HepG2 (cell line): ENCODE measurements around the gene GRM1. TPM values are rescaled to one million over a fixed set of nuclear protein-coding genes. Genes with fewer than 3 reads are reported as not detected.

Experiments
- ATAC-seq: fragments of 200-7000 bp; cut with Tn5 transposase; 3 replicates; pipeline ENCODE4 v1.9.1; 2020; ENCODE audit warnings: mild to moderate bottlenecking, moderate library complexity
- BruUV-seq: library from RNA; stranded (reverse); fragments of 400-500 nt; replicated peaks from 2 replicates; lab custom pipeline; 2021; lab: Mats Ljungman, UMichigan
- CTCF ChIA-PET: fragments of 300-600 bp; formaldehyde crosslinking; extraction: SDS; loops from one replicate; lab custom pipeline; 2021; ENCODE audit warnings: low total read pairs, inconsistent platforms, low intra/inter-chr PET ratio; lab: Yijun Ruan, JAX
- POLR2A ChIA-PET: fragments of 350-600 bp; sonication (Branson Sonifier 250); formaldehyde crosslinking; loops from one replicate; lab custom pipeline; 2020; ENCODE audit warnings: antibody characterized with exemption, inconsistent platforms; lab: Yijun Ruan, JAX
- DNase-seq: peaks from one replicate; pipeline ENCODE4 v3.0.0-alpha.2; 2015; ENCODE audit warnings: low spot score
- FAIRE-seq: peaks from 3 replicates; lab custom pipeline; 2011; peaks lifted over from hg19 to GRCh38; lab: Jason Lieb, UNC
- H2AFZ ChIP-seq: one replicate; pipeline ENCODE4 v1.6.1; 2011; ENCODE audit warnings: low read length, inconsistent platforms
- H3K27ac ChIP-seq: fragments of 300-600 bp; 3 replicates; pipeline ENCODE4 v1.8.0; 2011; ENCODE audit warnings: mixed run types, mild to moderate bottlenecking, mixed read lengths, low read length, inconsistent platforms; ENCODE audit not compliant: insufficient read depth; ENCODE audit errors: extremely low read length
- H3K27me3 ChIP-seq, 2 experiments: fragments of 200-600 bp in 1 of 2; 2 replicates in 1 of 2; 3 replicates in 1 of 2; pipeline versions ENCODE4 v1.6.0 to v1.8.0; 2011; ENCODE audit warnings: low read length in 2 of 2, mild to moderate bottlenecking in 2 of 2, moderate library complexity in 2 of 2, inconsistent platforms in 1 of 2; ENCODE audit not compliant: insufficient read depth in 2 of 2, control insufficient read depth in 1 of 2
- H3K36me3 ChIP-seq, 2 experiments: fragments of 200-600 bp in 1 of 2; replicated peaks in 1 of 2; 2 replicates in 1 of 2; 3 replicates in 1 of 2; pipeline versions ENCODE4 v1.5.1 to v1.8.0; 2011; ENCODE audit warnings: low read length in 2 of 2, inconsistent platforms in 1 of 2; ENCODE audit not compliant: insufficient read depth in 2 of 2, control insufficient read depth in 1 of 2
- H3K4me1 ChIP-seq: 2 replicates; pipeline ENCODE4 v1.5.1; 2012; ENCODE audit warnings: low read length, inconsistent platforms; ENCODE audit not compliant: insufficient read depth
- H3K4me2 ChIP-seq: 2 replicates; pipeline ENCODE4 v1.6.0; 2011; ENCODE audit warnings: low read depth, low read length, inconsistent platforms
- H3K4me3 ChIP-seq, 3 experiments: fragments of 200-600 bp in 1 of 3; sonication (generic), shearing (Covaris generic) in 1 of 3; replicated peaks in 1 of 3; 2 replicates each; pipeline ENCODE4 v1.5.1; 2011 to 2016; ENCODE audit warnings: low read length in 3 of 3, inconsistent platforms in 2 of 3, low read depth in 2 of 3, mild to moderate bottlenecking in 2 of 3, control low read depth in 1 of 3, mixed read lengths in 1 of 3; ENCODE audit not compliant: insufficient read depth in 1 of 3
- H3K79me2 ChIP-seq: one replicate; pipeline ENCODE4 v1.6.1; 2011; ENCODE audit warnings: low read length, inconsistent platforms; ENCODE audit not compliant: insufficient read depth
- H3K9ac ChIP-seq: 2 replicates; pipeline ENCODE4 v1.6.0; 2011; ENCODE audit warnings: mild to moderate bottlenecking, low read depth, low read length, inconsistent platforms; ENCODE audit not compliant: insufficient read depth
- H3K9me3 ChIP-seq: 2 replicates; pipeline ENCODE4 v1.5.1; 2012; ENCODE audit warnings: mild to moderate bottlenecking, low read length
- H4K20me1 ChIP-seq: 2 replicates; pipeline ENCODE4 v1.6.0; 2011; ENCODE audit warnings: inconsistent platforms, mild to moderate bottlenecking, low read length, moderate library complexity; ENCODE audit not compliant: insufficient read depth
- ADNP ChIP-seq: sonication (generic); formaldehyde crosslinking; IDR thresholded peaks from 2 replicates; pipeline ENCODE4 v1.4.0; 2020; ENCODE audit warnings: missing genetic modification reagents
- ATF4 ChIP-seq, 2 experiments: fragments of 450-650 bp in 1 of 2; sonication (generic) in 1 of 2; formaldehyde crosslinking; IDR thresholded peaks; 2 replicates each; pipeline versions ENCODE4 v1.5.0 to v1.8.0; 2020 to 2022; ENCODE audit warnings: mild to moderate bottlenecking in 1 of 2, missing genetic modification reagents in 1 of 2
- ESRRA ChIP-seq: sonication (generic); formaldehyde crosslinking; IDR thresholded peaks from 2 replicates; pipeline ENCODE4 v1.5.1; 2020; ENCODE audit warnings: mild to moderate bottlenecking, low read depth, missing genetic modification reagents
- HBP1 ChIP-seq: IDR thresholded peaks from 2 replicates; pipeline ENCODE4 v1.6.1; 2016; ENCODE audit warnings: low read depth, control low read depth
- MTA1 ChIP-seq: sonication (generic); formaldehyde crosslinking; IDR thresholded peaks from 2 replicates; pipeline ENCODE4 v1.4.0; 2020; ENCODE audit warnings: missing genetic modification reagents, mild to moderate bottlenecking, borderline replicate concordance
- PRDM10 ChIP-seq: sonication (generic); formaldehyde crosslinking; IDR thresholded peaks from 2 replicates; pipeline ENCODE4 v1.4.0; 2020; ENCODE audit warnings: low read depth, missing genetic modification reagents
- PRPF4 ChIP-seq: fragments of 200-400 bp; formaldehyde crosslinking; IDR thresholded peaks from 2 replicates; pipeline ENCODE4 v1.6.1; 2016; ENCODE audit warnings: low read length, low read depth; ENCODE audit not compliant: poor library complexity, severe bottlenecking
- RBAK ChIP-seq: sonication (generic); formaldehyde crosslinking; IDR thresholded peaks from 2 replicates; pipeline ENCODE4 v1.5.1; 2020; ENCODE audit warnings: mild to moderate bottlenecking, missing genetic modification reagents
- RORA ChIP-seq: sonication (generic); formaldehyde crosslinking; IDR thresholded peaks from 2 replicates; pipeline ENCODE4 v1.5.0; 2020; ENCODE audit warnings: mild to moderate bottlenecking, missing genetic modification reagents, moderate library complexity
- ZNF484 ChIP-seq: sonication (generic); formaldehyde crosslinking; IDR thresholded peaks from 2 replicates; pipeline ENCODE4 v1.5.1; 2020; ENCODE audit warnings: mild to moderate bottlenecking, low read depth, missing genetic modification reagents, borderline replicate concordance
- ZNF549 ChIP-seq: sonication (generic); formaldehyde crosslinking; IDR thresholded peaks from 2 replicates; pipeline ENCODE4 v1.5.0; 2020; ENCODE audit warnings: missing genetic modification reagents
- ZNF891 ChIP-seq: sonication (generic); formaldehyde crosslinking; IDR thresholded peaks from 2 replicates; pipeline ENCODE4 v1.5.0; 2020; ENCODE audit warnings: mild to moderate bottlenecking, missing genetic modification reagents
- WGBS: methylation state at CpG from one replicate; pipeline ENCODE4 v1.1.6; 2017; ENCODE audit warnings: low lambda C conversion rate; 5-methylcytosine and 5-hydroxymethylcytosine counted together
- in situ Hi-C: cut with HindIII; loops from 2 replicates; pipeline ENCODE4 v1.10.0; 2017; ENCODE audit warnings: low pct_unique_long_range_greater_than_20kb; ENCODE audit not compliant: extremely low pct_ligation_motif_present
- intact Hi-C: fragments of 100-400 bp; cut with micrococcal nuclease; formaldehyde crosslinking; loops from one replicate; pipeline ENCODE4 v1.10.0; 2022; ENCODE audit not compliant: unreplicated experiment
- polyA plus RNA-seq, 8 experiments: library from polyadenylated mRNA; depleted of rRNA in 3 of 8; stranded (reverse) in 7 of 8; unstranded in 1 of 8; fragments of >200 nt; fragmentation: Illumina TruSeq in 4 of 8; extraction: Trizol in 4 of 8; gene quantifications; 2 replicates each; pipeline versions ENCODE4 v1.2.1 to v1.2.3, GENCODE V29; 2011 to 2016; ENCODE audit warnings: low read depth in 4 of 8, missing spikeins in 1 of 8, mixed read lengths in 1 of 8; ENCODE audit not compliant: insufficient read depth in 1 of 8
- total RNA-seq, 5 experiments: library from RNA; depleted of rRNA; stranded (reverse); fragments of >200 nt; fragmentation: Illumina TruSeq; extraction: Trizol; gene quantifications; 2 replicates each; pipeline ENCODE4 v1.2.3, GENCODE V29; 2016; ENCODE audit warnings: low read depth in 1 of 5

GRM1 gene
- total and polyA plus RNA-seq, 2 of the 13 experiments (the other 11 are each of a cell fraction or from before 2014, with no cell fraction given) = 0.09 TPM; not detected in 1

GRCh38 chr6:146347690-146348089 lies 318.8 kb downstream of the GRM1 start (continued):
- no peak for TF ChIP-seq HBP1 (CRISPR knock-in tag)
- no peak for TF ChIP-seq RORA

GRCh38 chr6:146351018-146351417 lies 322.2 kb downstream of the GRM1 start:
- H4K20me1 ChIP-seq = no peaks in the 10 kb centered on the region
- ATAC-seq = no peak
- no peaks in the 10 kb centered on the region for H3K79me2 ChIP-seq
- FAIRE-seq = no peak
- H3K9ac ChIP-seq = no peak overlapping the region
- TF ChIP-seq MTA1 (CRISPR knock-in tag) (no peak), ZNF484 (CRISPR knock-in tag) (no peak), ESRRA (CRISPR knock-in tag) (no peak), ZNF891 (CRISPR knock-in tag) (no peak), ADNP (CRISPR knock-in tag) (no peak), ATF4 (CRISPR knock-in tag; IDR thresholded peaks at IDR 0.05) (no peak), PRPF4 (no peak), RBAK (no peak), PRDM10 (CRISPR knock-in tag) (no peak), ZNF549 (no peak)
- in situ Hi-C loops = no loop called here
- under 1% methylated on average over 3 of the region's 3 CpGs for WGBS
- POLR2A ChIA-PET = no interaction called here
- no peak overlapping the region for H2AFZ ChIP-seq
- no peak overlapping the region for H3K27ac ChIP-seq
- DNase-seq = no peak
- H3K36me3 ChIP-seq = no peaks in the 10 kb centered on the region
- intact Hi-C loops = no loop called here
- no TSS peak for BruUV-seq
- H3K4me1 ChIP-seq = no peaks in the 10 kb centered on the region
- CTCF ChIA-PET = no interaction called here
- H3K9me3 ChIP-seq = no peaks in the 10 kb centered on the region
- no peak overlapping the region for H3K4me3 ChIP-seq
- no peak overlapping the region for H3K4me2 ChIP-seq
- no peaks in the 10 kb centered on the region for H3K27me3 ChIP-seq
